ENCODE measurements around the gene PDE1C.

Gene PDE1C

GRCh38 chr7:32070406-32071360 is at the start of gene PDE1C:
Gene PDE1C (minus strand): TSS chr7:32070407.
- H3K36me3 Mint-ChIP-seq (ENCODE audit: insufficient read depth), result peaks cover 5% of the 10 kb centered on the region
- H3K9me3 Mint-ChIP-seq, result peaks cover 17% of the 10 kb centered on the region
- ATAC-seq (replicated peaks; ENCODE audit: extremely low read depth, poor library complexity, severe bottlenecking) (no peak), DNase-seq (ENCODE audit: low spot score in 2 of 2) (no peak)
- H3K4me1 Mint-ChIP-seq, result no peaks in the 10 kb centered on the region
- no peak within 1 kb of the TSS for H3K27ac Mint-ChIP-seq (ENCODE audit: low read depth)
- H3K4me3 Mint-ChIP-seq, result no peak within 1 kb of the TSS
- peaks cover 11% of the 10 kb centered on the region for H3K27me3 Mint-ChIP-seq

DNA sequence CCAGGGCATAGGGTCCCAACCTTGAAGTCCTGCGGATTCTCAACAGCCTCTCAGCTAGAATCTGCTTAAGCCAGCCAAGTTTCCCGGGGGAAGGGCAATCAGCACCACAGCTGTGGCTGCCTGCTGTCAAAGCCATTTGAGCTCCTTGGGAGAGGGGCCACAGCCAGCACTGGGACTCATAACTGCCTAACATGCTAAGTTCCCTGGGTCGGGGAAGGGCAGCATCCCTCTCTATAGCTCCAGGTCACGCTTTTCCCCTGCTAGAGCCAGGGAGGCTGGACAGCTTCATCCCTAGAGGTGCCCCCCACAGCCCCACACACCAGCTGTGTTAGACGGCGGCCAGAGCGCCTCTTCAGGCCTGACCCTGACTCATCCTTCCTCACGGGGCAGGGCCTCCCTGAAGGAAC is 49.6 kb upstream of the PDE1C start:
- Mint-ChIP-seq H3K27ac (ENCODE audit: low read depth) (no peak overlapping the region), H3K9me3 (peaks cover 28% of the 10 kb centered on the region), H3K4me3 (no peak overlapping the region), H3K4me1 (no peaks in the 10 kb centered on the region), H3K36me3 (ENCODE audit: insufficient read depth) (peaks cover 3% of the 10 kb centered on the region), H3K27me3 (no peaks in the 10 kb centered on the region)
- no peak for ATAC-seq (replicated peaks; ENCODE audit: extremely low read depth, poor library complexity, severe bottlenecking)
- DNase-seq (ENCODE audit: low spot score in 2 of 2), result no peak

GRCh38 chr7:32117837-32118236 is 47.6 kb upstream of the PDE1C start:
- Mint-ChIP-seq H3K4me1 (no peaks in the 10 kb centered on the region), H3K36me3 (ENCODE audit: insufficient read depth) (peaks cover 2% of the 10 kb centered on the region), H3K27me3 (no peaks in the 10 kb centered on the region), H3K27ac (ENCODE audit: low read depth) (no peak overlapping the region), H3K9me3 (peaks cover 20% of the 10 kb centered on the region), H3K4me3 (no peak overlapping the region)
- DNase-seq (ENCODE audit: low spot score in 2 of 2) (no peak), ATAC-seq (replicated peaks; ENCODE audit: extremely low read depth, poor library complexity, severe bottlenecking) (no peak)

GRCh38 chr7:32116436-32116835 is 46.2 kb upstream of the PDE1C start:
- H3K4me1 Mint-ChIP-seq, result no peaks in the 10 kb centered on the region

DNA sequence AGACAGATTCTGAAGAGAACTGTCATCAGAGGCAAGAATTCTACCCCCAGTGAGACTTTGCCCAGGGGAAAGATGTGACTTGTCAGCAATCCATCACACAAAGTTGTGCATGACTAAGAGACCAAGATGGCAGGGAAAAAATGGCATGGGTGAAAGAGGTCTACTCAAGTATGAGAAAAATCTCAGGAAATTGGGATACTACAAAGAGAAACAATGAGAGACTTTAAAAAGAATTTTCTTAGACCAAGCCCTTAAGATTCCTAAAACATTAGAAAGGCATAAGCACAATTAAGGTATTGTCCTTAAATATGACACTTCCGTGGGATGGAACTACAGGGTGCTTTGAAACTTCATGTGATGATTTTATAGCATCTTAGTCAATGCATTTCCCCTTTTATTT is 45.6 kb upstream of the PDE1C start:
- DNase-seq (ENCODE audit: low spot score in 2 of 2), result no peak
- H3K36me3 Mint-ChIP-seq (ENCODE audit: insufficient read depth), result peaks cover 2% of the 10 kb centered on the region
- H3K27ac Mint-ChIP-seq (ENCODE audit: low read depth), result no peak overlapping the region
- no peaks in the 10 kb centered on the region for H3K4me1 Mint-ChIP-seq
- ATAC-seq (replicated peaks; ENCODE audit: extremely low read depth, poor library complexity, severe bottlenecking), result no peak
- H3K4me3 Mint-ChIP-seq, result no peak overlapping the region
- no peaks in the 10 kb centered on the region for H3K27me3 Mint-ChIP-seq
- peaks cover 14% of the 10 kb centered on the region for H3K9me3 Mint-ChIP-seq

More at GRCh38 chr7:32116436-32116835, 46.2 kb upstream of the PDE1C start:
- Mint-ChIP-seq H3K27me3 (no peaks in the 10 kb centered on the region), H3K36me3 (ENCODE audit: insufficient read depth) (peaks cover 3% of the 10 kb centered on the region), H3K4me3 (no peak overlapping the region), H3K27ac (ENCODE audit: low read depth) (no peak overlapping the region), H3K9me3 (peaks cover 14% of the 10 kb centered on the region)
- ATAC-seq (replicated peaks; ENCODE audit: extremely low read depth, poor library complexity, severe bottlenecking) (no peak), DNase-seq (ENCODE audit: low spot score in 2 of 2) (no peak)

DNA sequence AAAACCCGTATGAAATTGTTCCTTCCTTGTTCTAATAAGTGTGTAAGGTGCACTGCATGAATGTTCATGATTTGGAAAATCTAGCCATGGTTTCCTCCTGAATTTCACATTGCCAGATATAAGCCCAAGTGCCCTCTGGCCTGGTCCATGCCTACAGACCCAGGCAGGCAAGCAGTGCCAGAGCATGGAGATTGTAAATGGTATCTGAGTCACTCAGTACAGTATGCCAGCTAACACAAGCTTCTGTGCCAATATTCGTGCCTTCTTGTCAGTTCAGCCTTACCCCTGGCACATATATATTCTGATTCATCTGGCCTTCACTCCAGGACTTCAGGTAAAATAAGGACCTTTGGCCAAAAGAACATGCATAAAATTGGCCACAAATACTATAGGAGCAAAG is 38.4 kb upstream of the PDE1C start:
- Mint-ChIP-seq H3K4me1 (no peaks in the 10 kb centered on the region), H3K4me3 (no peak overlapping the region), H3K36me3 (ENCODE audit: insufficient read depth) (peaks cover 2% of the 10 kb centered on the region), H3K27ac (ENCODE audit: low read depth) (no peak overlapping the region), H3K27me3 (no peaks in the 10 kb centered on the region), H3K9me3 (peaks cover 9% of the 10 kb centered on the region)
- no peak for DNase-seq (ENCODE audit: low spot score in 2 of 2)
- ATAC-seq (replicated peaks; ENCODE audit: extremely low read depth, poor library complexity, severe bottlenecking), result no peak

GRCh38 chr7:32104766-32105165 is 34.6 kb upstream of the PDE1C start:
- no peaks in the 10 kb centered on the region for H3K4me1 Mint-ChIP-seq
- no peaks in the 10 kb centered on the region for H3K27me3 Mint-ChIP-seq
- H3K4me3 Mint-ChIP-seq, result no peak overlapping the region
- no peak overlapping the region for H3K27ac Mint-ChIP-seq (ENCODE audit: low read depth)
- no peak for ATAC-seq (replicated peaks; ENCODE audit: extremely low read depth, poor library complexity, severe bottlenecking)
- peaks cover 12% of the 10 kb centered on the region for H3K9me3 Mint-ChIP-seq
- no peaks in the 10 kb centered on the region for H3K36me3 Mint-ChIP-seq (ENCODE audit: insufficient read depth)
- no peak for DNase-seq (ENCODE audit: low spot score in 2 of 2)

DNA sequence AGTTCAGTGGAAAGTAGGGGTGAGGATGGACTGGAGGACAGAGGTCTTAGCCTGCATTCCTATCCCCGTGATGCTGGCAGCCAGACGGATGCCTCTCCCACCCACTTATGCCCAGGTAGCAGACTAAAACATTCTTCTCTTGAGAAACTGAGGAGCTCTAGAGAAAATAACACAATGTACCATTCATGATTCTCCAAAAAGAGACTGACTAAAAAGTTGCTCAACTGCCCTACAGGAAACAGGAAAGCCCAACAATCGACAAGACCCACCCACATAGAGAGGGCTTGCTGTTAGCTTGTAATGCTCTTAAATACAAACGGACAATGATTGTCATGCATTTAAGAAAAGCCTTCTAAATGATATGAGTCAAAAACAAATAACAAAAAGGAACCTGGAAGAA is 33.2 kb upstream of the PDE1C start:
- peaks cover 12% of the 10 kb centered on the region for H3K9me3 Mint-ChIP-seq
- H3K27ac Mint-ChIP-seq (ENCODE audit: low read depth), result no peak overlapping the region
- DNase-seq (ENCODE audit: low spot score in 2 of 2) (no peak), ATAC-seq (replicated peaks; ENCODE audit: extremely low read depth, poor library complexity, severe bottlenecking) (no peak)
- no peaks in the 10 kb centered on the region for H3K4me1 Mint-ChIP-seq
- no peaks in the 10 kb centered on the region for H3K36me3 Mint-ChIP-seq (ENCODE audit: insufficient read depth)
- H3K4me3 Mint-ChIP-seq, result no peak overlapping the region
- no peaks in the 10 kb centered on the region for H3K27me3 Mint-ChIP-seq

- Mint-ChIP-seq H3K9me3 (peaks cover 12% of the 10 kb centered on the region), H3K4me1 (no peaks in the 10 kb centered on the region), H3K27me3 (no peaks in the 10 kb centered on the region), H3K4me3 (no peak overlapping the region), H3K36me3 (ENCODE audit: insufficient read depth) (no peaks in the 10 kb centered on the region), H3K27ac (ENCODE audit: low read depth) (no peak overlapping the region)
- ATAC-seq (replicated peaks; ENCODE audit: extremely low read depth, poor library complexity, severe bottlenecking) (no peak), DNase-seq (ENCODE audit: low spot score in 2 of 2) (no peak)
Observed at GRCh38 chr7:32102432-32102873, 32.2 kb upstream of the PDE1C start.

DNA sequence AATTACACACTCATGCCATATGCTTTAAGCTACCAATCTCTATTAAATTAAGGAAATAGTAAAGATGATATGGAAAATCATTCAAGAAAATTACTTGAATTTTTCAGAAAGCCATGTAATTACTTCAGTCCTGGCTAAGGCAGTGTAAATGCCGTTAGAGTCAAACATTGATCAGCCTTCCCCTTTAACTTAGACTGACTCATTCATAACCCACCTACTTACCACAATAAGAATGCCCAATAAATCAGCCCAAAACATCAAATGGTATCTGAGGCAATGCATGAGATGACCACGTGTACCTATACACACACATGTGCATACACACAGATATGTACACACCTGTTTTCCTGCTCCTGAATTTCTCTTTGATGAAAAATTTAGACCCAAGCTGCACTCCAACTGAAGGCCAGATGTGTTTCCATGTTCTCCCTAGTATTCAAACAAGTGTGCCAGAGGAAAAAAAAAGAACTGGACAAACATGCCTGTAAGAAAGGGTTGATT is 30.2 kb upstream of the PDE1C start:
- ATAC-seq (replicated peaks; ENCODE audit: extremely low read depth, poor library complexity, severe bottlenecking), result no peak
- Mint-ChIP-seq H3K27me3 (no peaks in the 10 kb centered on the region), H3K4me3 (no peak overlapping the region), H3K27ac (ENCODE audit: low read depth) (no peak overlapping the region), H3K4me1 (no peaks in the 10 kb centered on the region), H3K36me3 (ENCODE audit: insufficient read depth) (no peaks in the 10 kb centered on the region), H3K9me3 (peaks cover 6% of the 10 kb centered on the region)
- DNase-seq (ENCODE audit: low spot score in 2 of 2), result no peak

DNA sequence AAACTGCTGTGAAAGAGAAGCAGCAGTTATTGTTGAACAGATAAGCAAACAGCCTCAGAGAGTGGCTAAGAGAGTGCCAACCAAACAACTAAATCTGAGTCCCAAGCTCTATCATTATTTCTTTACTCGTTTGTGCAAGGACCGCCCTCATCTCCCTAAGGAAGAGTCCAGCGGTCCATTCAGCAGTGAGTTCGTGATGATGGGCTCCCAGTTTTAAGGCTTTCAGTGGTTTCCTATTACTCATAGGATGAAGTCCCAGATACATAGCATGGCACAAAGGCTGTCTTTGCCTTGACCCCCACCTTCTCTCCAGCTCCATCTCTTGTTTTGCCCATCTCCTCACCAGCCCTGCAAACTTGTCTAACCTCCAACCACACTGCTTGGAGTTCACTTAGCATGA is 24.3 kb upstream of the PDE1C start:
- no peaks in the 10 kb centered on the region for H3K27me3 Mint-ChIP-seq
- DNase-seq (ENCODE audit: low spot score in 2 of 2), result no peak
- no peak overlapping the region for H3K4me3 Mint-ChIP-seq
- H3K36me3 Mint-ChIP-seq (ENCODE audit: insufficient read depth), result no peaks in the 10 kb centered on the region
- no peaks in the 10 kb centered on the region for H3K4me1 Mint-ChIP-seq
- H3K9me3 Mint-ChIP-seq, result peaks cover 10% of the 10 kb centered on the region
- ATAC-seq (replicated peaks; ENCODE audit: extremely low read depth, poor library complexity, severe bottlenecking), result no peak
- H3K27ac Mint-ChIP-seq (ENCODE audit: low read depth), result no peak overlapping the region

DNA sequence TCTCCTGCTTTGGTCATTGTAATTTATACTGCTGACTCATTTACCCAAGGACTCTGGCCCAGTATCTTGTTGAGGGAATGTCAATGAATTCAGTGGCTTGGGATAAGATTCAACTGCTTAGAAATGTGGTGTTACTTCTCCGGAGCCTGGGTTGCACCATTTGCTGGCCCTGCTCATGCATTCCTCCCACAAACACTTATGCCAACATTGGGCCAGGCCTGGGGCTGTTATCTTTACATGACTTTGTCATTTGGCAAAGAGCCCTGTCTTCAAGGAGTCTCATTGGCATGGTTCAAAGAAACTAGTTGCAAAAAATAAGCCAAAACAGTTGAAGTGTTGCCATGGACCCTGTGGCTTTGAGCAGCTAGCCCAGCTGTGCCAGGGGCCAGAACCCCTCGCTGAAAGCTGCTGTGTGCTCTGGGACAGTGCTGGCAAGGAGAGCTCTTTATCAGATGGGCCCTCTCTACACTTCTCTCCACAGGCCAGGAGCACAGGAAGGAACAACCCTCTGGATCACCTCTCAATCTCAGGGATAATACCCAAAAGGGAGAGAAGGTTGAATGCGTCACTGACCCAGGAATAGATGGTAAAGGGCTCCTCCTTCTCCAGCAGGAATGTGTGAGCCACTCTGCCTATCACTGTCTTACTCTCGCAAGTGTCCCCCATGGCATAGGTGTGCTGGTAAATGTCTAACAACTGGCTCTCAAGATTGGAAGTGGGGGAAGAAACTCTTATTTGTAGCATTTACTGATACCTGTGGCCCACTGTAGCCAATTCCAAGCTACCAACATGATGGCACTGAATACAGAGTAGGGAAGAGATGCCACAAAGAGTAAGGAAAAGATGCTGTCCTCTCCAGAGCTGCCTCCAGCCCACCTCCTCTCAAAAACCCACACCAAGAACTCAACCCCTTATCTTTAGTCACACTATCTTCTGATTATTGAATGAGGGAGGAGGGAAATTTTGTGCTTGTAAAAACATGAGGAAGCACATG is 23.5 kb upstream of the PDE1C start:
- no peaks in the 10 kb centered on the region for H3K36me3 Mint-ChIP-seq (ENCODE audit: insufficient read depth)
- no peaks in the 10 kb centered on the region for H3K27me3 Mint-ChIP-seq
- H3K9me3 Mint-ChIP-seq, result peaks cover 10% of the 10 kb centered on the region
- no peak overlapping the region for H3K4me3 Mint-ChIP-seq
- DNase-seq (ENCODE audit: low spot score in 2 of 2) (no peak), ATAC-seq (replicated peaks; ENCODE audit: extremely low read depth, poor library complexity, severe bottlenecking) (no peak)
- H3K27ac Mint-ChIP-seq (ENCODE audit: low read depth), result no peak overlapping the region
- no peaks in the 10 kb centered on the region for H3K4me1 Mint-ChIP-seq

Measured in central memory CD8-positive, alpha-beta T cell (primary cell).